ENCODE results near the gene HSCB. TPM values are rescaled to one million over a fixed set of nuclear protein-coding genes. Genes with fewer than 3 reads are reported as not detected.
A peak's percentile ranks its signal among the peaks of the same experiment; 100 is the strongest.

HSCB gene
- total and polyA plus RNA-seq, 9 of the 15 experiments (the other 6 are each of a cell fraction or from before 2014, with no cell fraction given), result 2.6 to 13.1 (median 8.6) TPM

DNA sequence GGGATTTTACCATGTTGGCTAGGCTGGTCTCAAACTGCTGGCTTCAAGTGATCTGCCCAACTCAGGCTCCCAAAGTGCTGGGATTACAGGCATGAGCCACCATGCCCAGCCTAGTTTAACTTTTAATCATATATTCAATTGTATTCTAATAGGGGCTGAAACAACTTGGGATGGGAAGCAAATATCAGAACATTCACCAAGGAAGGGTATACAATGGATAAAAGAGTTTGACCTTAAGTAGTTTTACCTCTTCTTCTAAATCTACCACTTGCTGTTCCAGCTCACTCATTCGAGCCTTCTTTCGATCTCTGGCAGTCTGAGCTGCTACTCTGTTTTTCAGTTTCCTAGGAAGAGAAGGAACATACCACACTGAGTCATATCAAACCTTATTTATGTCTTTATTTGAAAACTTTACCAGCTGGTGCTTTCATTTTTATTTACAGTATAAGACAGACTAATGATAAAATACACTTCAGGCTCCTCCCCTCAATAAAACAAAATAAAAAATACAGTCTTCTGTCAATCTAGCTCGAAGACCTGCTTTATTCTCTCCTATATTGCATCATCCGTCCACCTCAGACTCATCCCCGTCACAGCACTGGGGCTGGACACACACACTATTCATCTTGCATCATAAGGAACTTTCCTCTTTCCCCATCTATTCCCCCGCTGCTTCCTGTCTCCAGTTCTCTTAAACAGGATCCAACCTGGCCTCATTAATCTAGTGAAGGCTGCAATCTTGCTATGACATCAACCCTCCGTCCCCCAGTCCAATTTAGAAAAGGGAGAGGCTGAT lies 57.2 kb downstream of the HSCB start (continued):
- TF ChIP-seq, protein P1, sequence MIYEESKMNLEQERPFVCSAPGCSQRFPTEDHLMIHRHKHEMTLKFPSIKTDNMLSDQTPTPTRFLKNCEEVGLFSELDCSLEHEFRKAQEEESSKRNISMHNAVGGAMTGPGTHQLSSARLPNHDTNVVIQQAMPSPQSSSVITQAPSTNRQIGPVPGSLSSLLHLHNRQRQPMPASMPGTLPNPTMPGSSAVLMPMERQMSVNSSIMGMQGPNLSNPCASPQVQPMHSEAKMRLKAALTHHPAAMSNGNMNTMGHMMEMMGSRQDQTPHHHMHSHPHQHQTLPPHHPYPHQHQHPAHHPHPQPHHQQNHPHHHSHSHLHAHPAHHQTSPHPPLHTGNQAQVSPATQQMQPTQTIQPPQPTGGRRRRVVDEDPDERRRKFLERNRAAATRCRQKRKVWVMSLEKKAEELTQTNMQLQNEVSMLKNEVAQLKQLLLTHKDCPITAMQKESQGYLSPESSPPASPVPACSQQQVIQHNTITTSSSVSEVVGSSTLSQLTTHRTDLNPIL (CRISPR knock-in tag; IDR thresholded peaks at IDR 0.05), result no peak
- TF ChIP-seq, protein P2, sequence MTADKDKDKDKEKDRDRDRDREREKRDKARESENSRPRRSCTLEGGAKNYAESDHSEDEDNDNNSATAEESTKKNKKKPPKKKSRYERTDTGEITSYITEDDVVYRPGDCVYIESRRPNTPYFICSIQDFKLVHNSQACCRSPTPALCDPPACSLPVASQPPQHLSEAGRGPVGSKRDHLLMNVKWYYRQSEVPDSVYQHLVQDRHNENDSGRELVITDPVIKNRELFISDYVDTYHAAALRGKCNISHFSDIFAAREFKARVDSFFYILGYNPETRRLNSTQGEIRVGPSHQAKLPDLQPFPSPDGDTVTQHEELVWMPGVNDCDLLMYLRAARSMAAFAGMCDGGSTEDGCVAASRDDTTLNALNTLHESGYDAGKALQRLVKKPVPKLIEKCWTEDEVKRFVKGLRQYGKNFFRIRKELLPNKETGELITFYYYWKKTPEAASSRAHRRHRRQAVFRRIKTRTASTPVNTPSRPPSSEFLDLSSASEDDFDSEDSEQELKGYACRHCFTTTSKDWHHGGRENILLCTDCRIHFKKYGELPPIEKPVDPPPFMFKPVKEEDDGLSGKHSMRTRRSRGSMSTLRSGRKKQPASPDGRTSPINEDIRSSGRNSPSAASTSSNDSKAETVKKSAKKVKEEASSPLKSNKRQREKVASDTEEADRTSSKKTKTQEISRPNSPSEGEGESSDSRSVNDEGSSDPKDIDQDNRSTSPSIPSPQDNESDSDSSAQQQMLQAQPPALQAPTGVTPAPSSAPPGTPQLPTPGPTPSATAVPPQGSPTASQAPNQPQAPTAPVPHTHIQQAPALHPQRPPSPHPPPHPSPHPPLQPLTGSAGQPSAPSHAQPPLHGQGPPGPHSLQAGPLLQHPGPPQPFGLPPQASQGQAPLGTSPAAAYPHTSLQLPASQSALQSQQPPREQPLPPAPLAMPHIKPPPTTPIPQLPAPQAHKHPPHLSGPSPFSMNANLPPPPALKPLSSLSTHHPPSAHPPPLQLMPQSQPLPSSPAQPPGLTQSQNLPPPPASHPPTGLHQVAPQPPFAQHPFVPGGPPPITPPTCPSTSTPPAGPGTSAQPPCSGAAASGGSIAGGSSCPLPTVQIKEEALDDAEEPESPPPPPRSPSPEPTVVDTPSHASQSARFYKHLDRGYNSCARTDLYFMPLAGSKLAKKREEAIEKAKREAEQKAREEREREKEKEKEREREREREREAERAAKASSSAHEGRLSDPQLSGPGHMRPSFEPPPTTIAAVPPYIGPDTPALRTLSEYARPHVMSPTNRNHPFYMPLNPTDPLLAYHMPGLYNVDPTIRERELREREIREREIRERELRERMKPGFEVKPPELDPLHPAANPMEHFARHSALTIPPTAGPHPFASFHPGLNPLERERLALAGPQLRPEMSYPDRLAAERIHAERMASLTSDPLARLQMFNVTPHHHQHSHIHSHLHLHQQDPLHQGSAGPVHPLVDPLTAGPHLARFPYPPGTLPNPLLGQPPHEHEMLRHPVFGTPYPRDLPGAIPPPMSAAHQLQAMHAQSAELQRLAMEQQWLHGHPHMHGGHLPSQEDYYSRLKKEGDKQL (CRISPR knock-in tag; IDR thresholded peaks at IDR 0.05; ENCODE audit: borderline replicate concordance), result no peak
- no peak for TF ChIP-seq GABPB1 (CRISPR knock-in tag; IDR thresholded peaks at IDR 0.05)
- TF ChIP-seq CBFB (CRISPR knock-in tag; IDR thresholded peaks at IDR 0.05), result no peak
- peak; percentile 80; the same call in 1 of the 2 replicates for TF ChIP-seq ATF7 (IDR thresholded peaks at IDR 0.05)
- 0 out of 2 replicates have a peak, but pooled peaks have one; percentile 39 for TF ChIP-seq NCOA1 (IDR thresholded peaks at IDR 0.05; ENCODE audit: low read depth)
- peak; percentile 86 for TF ChIP-seq ZSCAN32 (CRISPR knock-in tag; IDR thresholded peaks at IDR 0.05)
- peak; percentile 36; the same call in 1 of the 2 replicates for TF ChIP-seq ZEB2 (IDR thresholded peaks at IDR 0.05)
- no peak for TF ChIP-seq SAFB2 (IDR thresholded peaks at IDR 0.05; ENCODE audit: borderline replicate concordance, low read depth, low read length, severe bottlenecking)
- TF ChIP-seq JUNB (CRISPR knock-in tag; conservative IDR thresholded peaks at IDR 0.05), result 0 out of 2 replicates have a peak, but pooled peaks have one; percentile 11
- TF ChIP-seq TOE1 (IDR thresholded peaks at IDR 0.05; ENCODE audit: borderline replicate concordance), result no peak
- no peak for TF ChIP-seq TOE1 (CRISPR knock-in tag; IDR thresholded peaks at IDR 0.05; ENCODE audit: borderline replicate concordance, low read depth)
- no peak for TF ChIP-seq ZNF764 (CRISPR knock-in tag; IDR thresholded peaks at IDR 0.05; ENCODE audit: low read depth)
- no peak for TF ChIP-seq SP1 (CRISPR knock-in tag; IDR thresholded peaks at IDR 0.05)
- TF ChIP-seq SRSF9 (IDR thresholded peaks at IDR 0.05; ENCODE audit: borderline replicate concordance, low read depth, low read length), result no peak
- 0 out of 2 replicates have a peak, but pooled peaks have one; percentile 46 for TF ChIP-seq ELF4 (CRISPR knock-in tag; IDR thresholded peaks at IDR 0.05)
- peak; percentile 96 for TF ChIP-seq CEBPB (tag; IDR thresholded peaks at IDR 0.05)
- no peak for TF ChIP-seq ETV5 (CRISPR knock-in tag; IDR thresholded peaks at IDR 0.05; ENCODE audit: low read depth)
- no peak for TF ChIP-seq RBM34 (IDR thresholded peaks at IDR 0.05; ENCODE audit: borderline replicate concordance, insufficient read depth, low read length)
- TF ChIP-seq, protein P3, sequence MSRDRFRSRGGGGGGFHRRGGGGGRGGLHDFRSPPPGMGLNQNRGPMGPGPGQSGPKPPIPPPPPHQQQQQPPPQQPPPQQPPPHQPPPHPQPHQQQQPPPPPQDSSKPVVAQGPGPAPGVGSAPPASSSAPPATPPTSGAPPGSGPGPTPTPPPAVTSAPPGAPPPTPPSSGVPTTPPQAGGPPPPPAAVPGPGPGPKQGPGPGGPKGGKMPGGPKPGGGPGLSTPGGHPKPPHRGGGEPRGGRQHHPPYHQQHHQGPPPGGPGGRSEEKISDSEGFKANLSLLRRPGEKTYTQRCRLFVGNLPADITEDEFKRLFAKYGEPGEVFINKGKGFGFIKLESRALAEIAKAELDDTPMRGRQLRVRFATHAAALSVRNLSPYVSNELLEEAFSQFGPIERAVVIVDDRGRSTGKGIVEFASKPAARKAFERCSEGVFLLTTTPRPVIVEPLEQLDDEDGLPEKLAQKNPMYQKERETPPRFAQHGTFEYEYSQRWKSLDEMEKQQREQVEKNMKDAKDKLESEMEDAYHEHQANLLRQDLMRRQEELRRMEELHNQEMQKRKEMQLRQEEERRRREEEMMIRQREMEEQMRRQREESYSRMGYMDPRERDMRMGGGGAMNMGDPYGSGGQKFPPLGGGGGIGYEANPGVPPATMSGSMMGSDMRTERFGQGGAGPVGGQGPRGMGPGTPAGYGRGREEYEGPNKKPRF (IDR thresholded peaks at IDR 0.05; ENCODE audit: low read depth, low read length), result no peak

Measured in K562 (cell line).